Fibroblast of lung (primary cell): ENCODE data around the gene CHN1. TPM values are rescaled to one million over a fixed set of nuclear protein-coding genes. Genes with fewer than 3 reads are reported as not detected.

Experiments used
- DNase-seq, 2 donors: peaks; one replicate each; pipeline versions ENCODE4 v3.0.0 to v3.0.0-alpha.2; 2010; ENCODE audit warnings: low read depth in 2 of 2
- H2AFZ ChIP-seq: 2 replicates; pipeline ENCODE4 v1.5.1; 2012; ENCODE audit warnings: low read length, control low read depth, inconsistent platforms
- H3K27ac ChIP-seq: 2 replicates; pipeline ENCODE4 v1.5.1; 2011; ENCODE audit warnings: low read length, control low read depth; ENCODE audit not compliant: insufficient read depth
- H3K27me3 ChIP-seq: 2 replicates; pipeline ENCODE4 v1.5.1; 2011; ENCODE audit warnings: mild to moderate bottlenecking, low read length; ENCODE audit not compliant: control insufficient read depth, insufficient read depth
- H3K36me3 ChIP-seq: 2 replicates; pipeline ENCODE4 v1.5.1; 2011; ENCODE audit warnings: low read length; ENCODE audit not compliant: control insufficient read depth, insufficient read depth
- H3K4me1 ChIP-seq: 2 replicates; pipeline ENCODE4 v1.5.1; 2011; ENCODE audit warnings: low read length; ENCODE audit not compliant: control insufficient read depth, insufficient read depth; ENCODE audit errors: extremely low read depth
- H3K4me2 ChIP-seq: 2 replicates; pipeline ENCODE4 v1.5.1; 2011; ENCODE audit warnings: low read length, control low read depth; ENCODE audit not compliant: insufficient read depth; ENCODE audit errors: extremely low read depth
- H3K4me3 ChIP-seq, 4 experiments: fragments of 200-600 bp in 1 of 4; sonication (generic) in 1 of 4; replicated peaks in 1 of 4; 2 replicates each; pipeline ENCODE4 v1.5.1; 2011 to 2016; ENCODE audit warnings: low read length in 4 of 4, low read depth in 3 of 4, mild to moderate bottlenecking in 3 of 4, control low read depth in 2 of 4, inconsistent platforms in 1 of 4, mixed read lengths in 1 of 4; ENCODE audit not compliant: insufficient read depth in 1 of 4; ENCODE audit errors: control extremely low read depth in 1 of 4
- H3K79me2 ChIP-seq: 2 replicates; pipeline ENCODE4 v1.5.1; 2012; ENCODE audit warnings: mild to moderate bottlenecking, low read length, inconsistent platforms; ENCODE audit not compliant: control insufficient read depth, insufficient read depth
- H3K9ac ChIP-seq: 2 replicates; pipeline ENCODE4 v1.5.1; 2011; ENCODE audit warnings: mild to moderate bottlenecking, low read length, control low read depth; ENCODE audit not compliant: insufficient read depth
- H3K9me3 ChIP-seq: 2 replicates; pipeline ENCODE4 v1.5.1; 2012; ENCODE audit warnings: low read depth, low read length; ENCODE audit not compliant: control insufficient read depth, insufficient read depth
- H4K20me1 ChIP-seq: 2 replicates; pipeline ENCODE4 v1.5.1; 2011; ENCODE audit warnings: low read length; ENCODE audit not compliant: control insufficient read depth, insufficient read depth; ENCODE audit errors: extremely low read depth
- CTCF ChIP-seq, 2 donors: IDR thresholded peaks in 1 of 2; conservative IDR thresholded peaks in 1 of 2; 1 replicate in 1 of 2; 2 replicates in 1 of 2; pipeline ENCODE4 v1.5.1; 2011 to 2012; ENCODE audit warnings: low read length in 2 of 2, control low read depth in 1 of 2, inconsistent platforms in 1 of 2, low read depth in 1 of 2, mild to moderate bottlenecking in 1 of 2
- EZH2 ChIP-seq: IDR thresholded peaks from 2 replicates; pipeline ENCODE4 v1.5.1; 2012; ENCODE audit warnings: low read length, control low read depth, mild to moderate bottlenecking; ENCODE audit errors: missing control alignments
- polyA plus RNA-seq, 2 donors: library from polyadenylated mRNA; depleted of rRNA in 1 of 2; stranded (reverse) in 1 of 2; unstranded in 1 of 2; fragments of >200 nt; gene quantifications; 2 replicates each; pipeline ENCODE4 v1.2.1, GENCODE V29; 2011 to 2012; ENCODE audit warnings: missing spikeins in 1 of 2
- total RNA-seq: library from RNA; depleted of rRNA; stranded (reverse); fragments of >200 nt; gene quantifications from 2 replicates; pipeline ENCODE4 v1.2.1, GENCODE V29; 2014

CHN1 gene
- total and polyA plus RNA-seq, 2 donors (not counting 1 experiment from before 2014, with no cell fraction given): 203 to 904 TPM

- Histone ChIP-seq H3K27ac (peak within 1 kb of the TSS; percentile 65), H3K9ac (no peak within 1 kb of the TSS), H3K27me3 (no peaks in the 10 kb centered on the region), H3K36me3 (no peaks in the 10 kb centered on the region), H3K4me1 (peaks cover 38% of the 10 kb centered on the region), H3K79me2 (no peaks in the 10 kb centered on the region), H4K20me1 (no peaks in the 10 kb centered on the region), H3K4me3 (no peak within 1 kb of the TSS), H3K4me2 (peak within 1 kb of the TSS; percentile 46), H2AFZ (peak within 1 kb of the TSS; percentile 7), H3K9me3 (no peaks in the 10 kb centered on the region)
- peak; percentile 34 to 78 for DNase-seq
- TF ChIP-seq CTCF (conservative IDR thresholded peaks at IDR 0.05 in 1 of 2, IDR thresholded peaks at IDR 0.05 in 1 of 2; ENCODE audit: low read depth in 1 of 2, low read length in 2 of 2) (no peak), EZH2 (no peak)
Observed at GRCh38 chr2:174764280-174765255, 240.6 kb downstream of the CHN1 start, which contains the start of gene CHRNA1. Gene CHRNA1, minus strand, starts transcription at chr2:174764472. Its CDS starts 78 bp downstream, at chr2:174764394.

GRCh38 chr2:174763780-174764179 lies 241.4 kb downstream of the CHN1 start:
- Histone ChIP-seq H4K20me1 (no peaks in the 10 kb centered on the region), H3K36me3 (no peaks in the 10 kb centered on the region), H3K79me2 (no peaks in the 10 kb centered on the region), H3K9ac (no peak overlapping the region), H3K27ac (peak overlapping the region; percentile 65), H3K9me3 (no peaks in the 10 kb centered on the region), H3K4me2 (no peak overlapping the region), H3K4me1 (peaks cover 38% of the 10 kb centered on the region), H3K27me3 (no peaks in the 10 kb centered on the region), H3K4me3 (no peak overlapping the region), H2AFZ (no peak overlapping the region)
- DNase-seq: no peak
- TF ChIP-seq CTCF (conservative IDR thresholded peaks at IDR 0.05 in 1 of 2, IDR thresholded peaks at IDR 0.05 in 1 of 2; ENCODE audit: low read depth in 1 of 2, low read length in 2 of 2): no peak
- no peak for TF ChIP-seq EZH2

GRCh38 chr2:174762464-174762863 lies 242.7 kb downstream of the CHN1 start:
- Histone ChIP-seq H2AFZ (peak overlapping the region; percentile 24), H3K4me2 (no peak overlapping the region), H3K4me3 (no peak overlapping the region)

More at GRCh38 chr2:174762464-174762863, 242.7 kb downstream of the CHN1 start:
- Histone ChIP-seq H3K27ac (peak overlapping the region; percentile 38), H3K4me1 (peaks cover 38% of the 10 kb centered on the region), H3K27me3 (no peaks in the 10 kb centered on the region), H4K20me1 (no peaks in the 10 kb centered on the region), H3K36me3 (no peaks in the 10 kb centered on the region), H3K9me3 (no peaks in the 10 kb centered on the region), H3K79me2 (no peaks in the 10 kb centered on the region), H3K9ac (no peak overlapping the region)
- DNase-seq: no peak
- TF ChIP-seq CTCF (conservative IDR thresholded peaks at IDR 0.05 in 1 of 2, IDR thresholded peaks at IDR 0.05 in 1 of 2; ENCODE audit: low read depth in 1 of 2, low read length in 2 of 2) (no peak), EZH2 (no peak)
